HG03378 (cell line): ENCODE data around the gene ATG9B.
"Not testable (repeated sequence)": the region's sequence is repeated elsewhere in the genome, so short reads cannot be mapped to it uniquely, and the experiment has no call there.

Experiments
- ATAC-seq: cut with Tn5 transposase; IDR thresholded peaks from one replicate; pipeline ENCODE4 v1.9.1; 2021; ENCODE audit warnings: mild to moderate bottlenecking, moderate library complexity; ENCODE audit not compliant: unreplicated experiment

Gene ATG9B

GRCh38 chr7:151039850-151040548 lies 15.7 kb upstream of the ATG9B start:
- no peak for ATAC-seq

- ATAC-seq = peak; percentile 59
These were observed 14.9 kb upstream of the ATG9B start for GRCh38 chr7:151038951-151039849.

- ATAC-seq = no peak
These were observed 11.6 kb upstream of the ATG9B start for GRCh38 chr7:151035902-151036301.

GRCh38 chr7:151035026-151035717 lies 10.9 kb upstream of the ATG9B start:
- no peak for ATAC-seq

GRCh38 chr7:151034312-151035025 lies 10.2 kb upstream of the ATG9B start:
- no peak for ATAC-seq

- ATAC-seq = no peak
These were observed 9.6 kb upstream of the ATG9B start for GRCh38 chr7:151033864-151034249.

GRCh38 chr7:151032936-151033863 lies 8.9 kb upstream of the ATG9B start:
- no peak for ATAC-seq

GRCh38 chr7:151031011-151031410 lies 6.7 kb upstream of the ATG9B start:
- no peak for ATAC-seq

- no peak for ATAC-seq
These were observed 4.7 kb upstream of the ATG9B start for GRCh38 chr7:151028948-151029501.

- peak; percentile 94 for ATAC-seq
These were observed 4.0 kb upstream of the ATG9B start, which contains the start of gene ABCB8 for GRCh38 chr7:151028131-151028947. ABCB8 (plus strand) TSS chr7:151028450; CDS start chr7:151028516, 66 bp downstream.

GRCh38 chr7:151027728-151028130 lies 3.4 kb upstream of the ATG9B start:
- ATAC-seq = not testable (repeated sequence)

GRCh38 chr7:151026771-151027727 lies 2.8 kb upstream of the ATG9B start:
- not testable (repeated sequence) for ATAC-seq

GRCh38 chr7:151025924-151026671 lies 1.8 kb upstream of the ATG9B start:
- ATAC-seq = no peak

- no peak for ATAC-seq
These were observed 1.1 kb downstream of the ATG9B start for GRCh38 chr7:151023232-151023631.

- no peak for ATAC-seq
These were observed 4.1 kb downstream of the ATG9B start for GRCh38 chr7:151020231-151020630.

- no peak for ATAC-seq
These were observed 5.2 kb downstream of the ATG9B start for GRCh38 chr7:151019130-151019447.
